ENCODE measurements around the gene STON1. TPM values are rescaled to one million over a fixed set of nuclear protein-coding genes. Genes with fewer than 3 reads are reported as not detected.
"Not testable (repeated sequence)": the region's sequence is repeated elsewhere in the genome, so short reads cannot be mapped to it uniquely, and the experiment has no call there.

Gene STON1
- total and polyA plus RNA-seq, 12 donors = 4.6 to 51.1 (median 13.4) TPM

DNA sequence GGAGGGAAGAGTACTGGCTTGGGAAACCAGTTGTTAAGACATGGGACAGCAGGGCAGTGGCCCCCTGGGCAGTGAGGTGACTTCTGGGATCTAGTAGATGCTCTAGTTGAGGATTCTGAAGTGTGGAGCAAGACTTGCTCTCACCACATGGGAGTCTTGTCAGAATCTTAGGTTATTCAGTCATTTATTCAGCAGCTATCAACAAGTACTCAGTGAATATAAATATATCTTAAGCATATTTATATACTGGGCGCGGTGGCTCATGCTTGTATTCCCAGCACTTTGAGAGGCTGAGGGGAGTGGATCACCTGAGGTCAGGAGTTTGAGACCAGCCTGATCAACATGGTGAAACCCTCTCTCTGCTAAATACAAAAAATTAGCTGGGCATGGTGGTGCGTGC lies 20.0 kb downstream of the STON1 start:
- no peak for DNase-seq
- 95 to 98% (median 97%) methylated on average over 3 of the region's 3 CpGs for WGBS, 4 donors
- Histone ChIP-seq H3K36me3 (replicated peaks in 1 of 2) (no peaks in the 10 kb centered on the region), H3K4me1 (replicated peaks in 1 of 2) (no peaks in the 10 kb centered on the region), H3K27ac (peak overlapping the region in 1 of 5 donors; percentile 21), H3K9me3 (replicated peaks in 1 of 3) (no peaks in the 10 kb centered on the region), H3K4me3 (no peak overlapping the region), H3K27me3 (no peaks in the 10 kb centered on the region)
- TF ChIP-seq, protein P1, sequence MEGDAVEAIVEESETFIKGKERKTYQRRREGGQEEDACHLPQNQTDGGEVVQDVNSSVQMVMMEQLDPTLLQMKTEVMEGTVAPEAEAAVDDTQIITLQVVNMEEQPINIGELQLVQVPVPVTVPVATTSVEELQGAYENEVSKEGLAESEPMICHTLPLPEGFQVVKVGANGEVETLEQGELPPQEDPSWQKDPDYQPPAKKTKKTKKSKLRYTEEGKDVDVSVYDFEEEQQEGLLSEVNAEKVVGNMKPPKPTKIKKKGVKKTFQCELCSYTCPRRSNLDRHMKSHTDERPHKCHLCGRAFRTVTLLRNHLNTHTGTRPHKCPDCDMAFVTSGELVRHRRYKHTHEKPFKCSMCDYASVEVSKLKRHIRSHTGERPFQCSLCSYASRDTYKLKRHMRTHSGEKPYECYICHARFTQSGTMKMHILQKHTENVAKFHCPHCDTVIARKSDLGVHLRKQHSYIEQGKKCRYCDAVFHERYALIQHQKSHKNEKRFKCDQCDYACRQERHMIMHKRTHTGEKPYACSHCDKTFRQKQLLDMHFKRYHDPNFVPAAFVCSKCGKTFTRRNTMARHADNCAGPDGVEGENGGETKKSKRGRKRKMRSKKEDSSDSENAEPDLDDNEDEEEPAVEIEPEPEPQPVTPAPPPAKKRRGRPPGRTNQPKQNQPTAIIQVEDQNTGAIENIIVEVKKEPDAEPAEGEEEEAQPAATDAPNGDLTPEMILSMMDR (IDR thresholded peaks at IDR 0.05) = no peak
- no peak for TF ChIP-seq POLR2A (IDR thresholded peaks at IDR 0.05)
- intact Hi-C loops (cut with DNase I) = no loop called here

GRCh38 chr2:48551548-48551947 lies 21.6 kb downstream of the STON1 start:
- Histone ChIP-seq H3K9me3 (replicated peaks in 1 of 3) (no peaks in the 10 kb centered on the region), H3K27ac (no peak overlapping the region), H3K4me1 (replicated peaks in 1 of 2) (no peaks in the 10 kb centered on the region), H3K27me3 (no peaks in the 10 kb centered on the region), H3K4me3 (no peak overlapping the region), H3K36me3 (replicated peaks in 1 of 2) (no peaks in the 10 kb centered on the region)
- TF ChIP-seq, protein P1 (IDR thresholded peaks at IDR 0.05) = no peak
- TF ChIP-seq POLR2A (IDR thresholded peaks at IDR 0.05) = no peak
- intact Hi-C loops (cut with DNase I) = no loop called here
- WGBS, 4 donors = 83 to 91% (median 85%) methylated on average over 4 of the region's 4 CpGs
- DNase-seq = no peak

DNA sequence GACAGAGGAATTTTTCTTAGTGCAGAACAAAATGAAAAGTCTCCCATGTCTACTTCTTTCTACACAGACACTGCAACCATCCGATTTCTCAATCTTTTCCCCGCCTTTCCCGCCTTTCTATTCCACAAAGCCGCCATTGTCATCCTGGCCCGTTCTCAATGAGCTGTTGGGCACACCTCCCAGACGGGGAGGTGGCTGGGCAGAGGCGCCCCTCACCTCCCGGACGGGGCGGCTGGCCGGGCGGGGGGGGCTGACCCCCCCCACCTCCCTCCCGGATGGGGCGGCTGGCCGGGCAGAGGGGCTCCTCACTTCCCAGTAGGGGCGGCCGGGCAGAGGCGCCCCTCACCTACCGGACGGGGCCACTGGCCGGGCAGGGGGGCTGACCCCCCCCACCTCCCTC lies 25.1 kb downstream of the STON1 start:
- not testable (repeated sequence) for H3K4me1 ChIP-seq (replicated peaks in 1 of 2); H3K27ac ChIP-seq; DNase-seq

DNA sequence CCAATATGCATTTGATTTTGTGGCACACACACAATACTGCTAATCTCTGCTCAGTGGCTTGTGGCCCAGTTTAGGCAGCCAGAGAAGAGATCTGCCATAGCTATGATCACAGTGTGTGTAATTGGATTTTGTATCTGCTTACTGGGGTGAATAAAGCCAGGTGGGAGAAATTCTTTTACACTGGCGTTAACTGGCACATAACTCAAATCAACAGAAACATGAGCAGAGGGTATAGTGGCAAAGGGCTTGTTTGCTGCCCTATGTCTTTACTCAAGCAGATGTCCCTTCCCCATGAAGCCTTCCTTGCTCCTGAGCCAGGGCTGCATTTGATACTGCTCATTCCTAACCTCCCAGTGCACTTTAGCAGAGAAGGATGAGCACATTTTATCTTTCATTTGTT lies 28.5 kb downstream of the STON1 start:
- H3K27ac ChIP-seq = no peak overlapping the region
- no peak for TF ChIP-seq POLR2A (IDR thresholded peaks at IDR 0.05)
- TF ChIP-seq, protein P1 (IDR thresholded peaks at IDR 0.05) = no peak

More for the DNA sequence above, 25.1 kb downstream of the STON1 start:
- H3K9me3 ChIP-seq (replicated peaks in 1 of 3); H3K36me3 ChIP-seq (replicated peaks in 1 of 2); H3K27me3 ChIP-seq; intact Hi-C loops (cut with DNase I); H3K4me3 ChIP-seq: not testable (repeated sequence)
- WGBS, 4 donors = 88 to 100% (median 92%) methylated on average over 2 to 15 of the region's 21 CpGs

GRCh38 chr2:48560546-48561209 lies 30.7 kb downstream of the STON1 start:
- no peak overlapping the region for H3K27ac ChIP-seq
- intact Hi-C loops (cut with DNase I) = no loop called here
- H3K4me3 ChIP-seq = no peak overlapping the region
- no peaks in the 10 kb centered on the region for H3K36me3 ChIP-seq (replicated peaks in 1 of 2)
- no peak for TF ChIP-seq POLR2A (IDR thresholded peaks at IDR 0.05)
- TF ChIP-seq, protein P1 (IDR thresholded peaks at IDR 0.05) = no peak
- DNase-seq = no peak
- no peaks in the 10 kb centered on the region for H3K27me3 ChIP-seq
- WGBS, 4 donors = 74 to 91% (median 76%) methylated on average over 5 of the region's 5 CpGs
- no peaks in the 10 kb centered on the region for H3K9me3 ChIP-seq (replicated peaks in 1 of 3)
- no peaks in the 10 kb centered on the region for H3K4me1 ChIP-seq (replicated peaks in 1 of 2)

More for the DNA sequence above, 28.5 kb downstream of the STON1 start:
- Histone ChIP-seq H3K36me3 (replicated peaks in 1 of 2) (no peaks in the 10 kb centered on the region), H3K4me1 (replicated peaks in 1 of 2) (no peaks in the 10 kb centered on the region), H3K4me3 (no peak overlapping the region), H3K27me3 (no peaks in the 10 kb centered on the region), H3K9me3 (replicated peaks in 1 of 3) (no peaks in the 10 kb centered on the region)
- no peak for DNase-seq
- intact Hi-C loops (cut with DNase I) = no loop called here
- WGBS, 4 donors = 85 to 100% (median 96%) methylated on average over 1 of the region's 1 CpG
